SKM-1 (cell line): ENCODE data around the gene KCNH8.
A peak's percentile ranks its signal among the peaks of the same experiment; 100 is the strongest.
"Not testable (repeated sequence)": the region's sequence is repeated elsewhere in the genome, so short reads cannot be mapped to it uniquely, and the experiment has no call there.

Experiments
- DNase-seq: peaks from one replicate; lab custom pipeline; 2025; ENCODE audit not compliant: unreplicated experiment; lab: John Stamatoyannopoulos, UW

KCNH8 gene

GRCh38 chr3:19147905-19148767 is at the start of gene KCNH8:
Gene KCNH8 (plus strand): TSS chr3:19148510. CDS start chr3:19148720, 210 bp downstream.
- DNase-seq, result no peak

- not testable (repeated sequence) for DNase-seq
Observed at GRCh38 chr3:19102654-19103290, 45.5 kb upstream of the KCNH8 start.

GRCh38 chr3:19103510-19103909 is 44.8 kb upstream of the KCNH8 start:
- DNase-seq, result no peak

GRCh38 chr3:19104459-19104858 is 43.9 kb upstream of the KCNH8 start:
- no peak for DNase-seq

GRCh38 chr3:19105826-19106225 is 42.5 kb upstream of the KCNH8 start:
- DNase-seq, result peak; percentile 5

- DNase-seq, result no peak
Observed at GRCh38 chr3:19106307-19106706, 42.0 kb upstream of the KCNH8 start.

- DNase-seq, result no peak
Observed at GRCh38 chr3:19107719-19108118, 40.6 kb upstream of the KCNH8 start.

- DNase-seq, result no peak
Observed at GRCh38 chr3:19110335-19110895, 37.9 kb upstream of the KCNH8 start.

- DNase-seq, result no peak
Observed at GRCh38 chr3:19114461-19114860, 33.8 kb upstream of the KCNH8 start.

GRCh38 chr3:19116239-19116638 is 32.1 kb upstream of the KCNH8 start:
- DNase-seq, result no peak

GRCh38 chr3:19124752-19125151 is 23.6 kb upstream of the KCNH8 start:
- no peak for DNase-seq

- DNase-seq, result no peak
Observed at GRCh38 chr3:19139863-19140262, 8.4 kb upstream of the KCNH8 start.

GRCh38 chr3:19146685-19147650 is 1.3 kb upstream of the KCNH8 start:
- DNase-seq, result peak; percentile 53

- no peak for DNase-seq
Observed at GRCh38 chr3:19148768-19149091, 420 bp downstream of the KCNH8 start.

- no peak for DNase-seq
Observed at GRCh38 chr3:19149368-19149767, 1.1 kb downstream of the KCNH8 start.

- DNase-seq, result no peak
Observed at GRCh38 chr3:19151171-19151570, 2.9 kb downstream of the KCNH8 start.

- DNase-seq, result no peak
Observed at GRCh38 chr3:19154693-19155250, 6.5 kb downstream of the KCNH8 start.

- DNase-seq, result no peak
Observed at GRCh38 chr3:19155375-19155774, 7.1 kb downstream of the KCNH8 start.

GRCh38 chr3:19159966-19160635 is 11.8 kb downstream of the KCNH8 start:
- no peak for DNase-seq

- DNase-seq, result no peak
Observed at GRCh38 chr3:19165654-19166053, 17.3 kb downstream of the KCNH8 start.
